Measurements from ENCODE around the gene PIN4.
"Not testable (repeated sequence)": the region's sequence is repeated elsewhere in the genome, so short reads cannot be mapped to it uniquely, and the experiment has no call there.

The PIN4 gene

DNA sequence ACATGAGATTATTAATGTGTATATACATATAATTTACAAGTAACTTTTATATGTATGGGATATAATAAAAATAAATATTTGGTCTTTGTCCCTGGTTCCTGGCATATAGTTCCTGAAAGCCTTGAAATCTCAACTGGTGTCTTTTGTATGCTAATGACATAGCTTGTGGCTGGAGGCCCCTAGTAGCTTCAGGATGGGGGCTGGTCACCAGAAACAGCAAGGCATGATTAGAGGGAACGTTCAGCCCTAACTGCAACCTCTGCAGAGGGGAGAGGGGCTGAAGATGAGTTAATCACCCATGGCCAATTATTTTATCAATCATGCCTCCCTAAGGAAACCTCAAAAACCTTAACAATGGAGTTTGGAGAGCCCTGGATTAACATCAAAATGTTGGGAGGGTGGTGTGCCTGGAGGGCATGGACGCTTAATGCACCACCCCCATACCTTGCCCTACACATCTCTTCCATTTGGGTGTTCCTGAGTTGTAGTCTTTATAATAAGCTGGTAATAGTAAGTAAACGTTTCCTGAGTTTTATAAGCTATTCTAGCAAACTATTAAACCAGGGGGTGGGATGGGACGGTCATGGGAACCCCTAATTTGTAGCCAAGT is 21.3 kb downstream of the PIN4 start:
- DNase-seq: no peak

DNA sequence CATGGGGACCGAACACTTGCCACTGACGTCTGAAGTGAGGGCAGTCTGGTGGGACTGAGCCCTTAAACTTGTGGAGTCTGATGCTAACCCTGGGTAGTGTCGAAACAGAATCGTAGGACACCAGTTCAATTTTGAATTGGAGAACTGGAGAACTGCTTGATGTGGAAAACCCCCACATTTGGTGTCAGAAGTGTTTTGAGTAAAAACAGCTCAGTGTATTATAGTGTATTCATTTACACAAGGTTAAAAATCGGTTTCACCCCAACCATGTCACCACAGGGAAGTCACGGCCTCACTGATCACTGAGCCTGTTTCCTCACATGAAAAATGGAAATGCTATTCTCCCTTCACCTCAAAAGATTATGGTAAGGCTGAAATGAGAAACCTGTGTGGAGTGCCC is 21.9 kb downstream of the PIN4 start:
- DNase-seq: no peak

DNA sequence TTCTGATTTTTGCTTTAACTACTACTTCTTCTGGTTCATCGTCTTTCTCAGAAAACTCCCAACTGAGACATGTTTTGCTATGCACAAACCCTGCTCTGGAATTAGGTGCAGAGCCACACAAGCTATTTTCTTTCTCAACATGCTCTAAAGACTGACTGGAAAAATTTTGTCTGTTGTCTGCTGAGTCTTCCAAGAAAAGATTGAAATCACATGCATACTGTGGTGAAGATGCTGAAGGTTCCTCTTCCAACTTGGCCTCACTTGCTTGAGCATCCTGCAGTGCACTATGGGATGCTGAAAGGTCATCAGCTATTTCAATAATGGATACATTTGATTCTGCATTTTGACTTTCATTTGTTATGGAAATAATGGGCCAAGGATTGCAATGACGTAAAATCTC is 24.1 kb downstream of the PIN4 start:
- DNase-seq: no peak

DNA sequence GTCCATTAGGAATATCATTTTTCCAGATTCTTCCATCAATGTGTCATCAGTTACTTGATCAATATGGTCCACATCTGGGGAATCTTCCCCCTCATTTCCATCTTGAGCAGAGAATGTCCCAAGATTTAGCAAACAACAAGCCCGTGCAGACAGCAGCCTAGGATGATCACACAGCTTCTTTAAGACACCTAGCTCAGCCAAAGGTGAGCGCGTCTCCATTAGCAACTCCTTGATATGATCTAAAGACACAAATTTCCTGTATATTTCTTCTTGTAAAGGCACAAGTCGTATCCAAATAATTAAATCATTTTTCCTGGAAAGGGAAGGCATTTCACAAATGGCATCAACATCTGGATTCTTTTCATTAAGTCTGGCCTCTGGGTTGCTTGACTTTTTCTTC is 25.8 kb downstream of the PIN4 start:
- no peak for DNase-seq

DNA sequence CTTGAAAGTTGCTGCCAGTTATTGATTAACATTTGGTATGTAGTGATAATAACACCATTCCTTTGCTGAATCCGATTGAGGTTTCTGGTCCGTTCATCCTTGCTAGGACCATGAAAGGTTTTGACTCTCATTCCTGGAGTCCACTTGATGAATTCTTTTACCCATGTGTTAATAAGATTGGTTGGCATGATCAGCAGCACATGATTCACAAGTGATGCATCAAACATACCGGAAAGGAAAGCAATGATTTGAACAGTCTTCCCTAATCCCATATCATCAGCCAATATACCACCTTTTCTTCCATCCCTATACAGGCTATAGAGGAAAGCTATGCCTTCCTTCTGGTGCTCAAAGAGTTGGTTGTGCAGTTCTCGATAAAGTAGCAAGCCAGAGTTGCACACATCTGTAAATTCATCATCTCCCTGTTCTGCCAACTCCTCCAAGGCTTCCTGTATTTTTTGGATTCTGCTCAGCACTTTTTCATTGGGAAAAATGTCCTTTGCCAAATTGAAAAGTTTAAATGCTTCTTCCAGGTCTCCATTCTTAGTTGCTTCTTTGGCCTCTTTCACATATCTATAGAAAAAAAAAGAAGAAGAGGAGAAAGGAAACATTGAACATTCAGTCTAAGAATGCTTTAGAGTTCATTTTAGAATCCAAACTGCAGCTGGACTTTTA is 26.7 kb downstream of the PIN4 start:
- DNase-seq: no peak

DNA sequence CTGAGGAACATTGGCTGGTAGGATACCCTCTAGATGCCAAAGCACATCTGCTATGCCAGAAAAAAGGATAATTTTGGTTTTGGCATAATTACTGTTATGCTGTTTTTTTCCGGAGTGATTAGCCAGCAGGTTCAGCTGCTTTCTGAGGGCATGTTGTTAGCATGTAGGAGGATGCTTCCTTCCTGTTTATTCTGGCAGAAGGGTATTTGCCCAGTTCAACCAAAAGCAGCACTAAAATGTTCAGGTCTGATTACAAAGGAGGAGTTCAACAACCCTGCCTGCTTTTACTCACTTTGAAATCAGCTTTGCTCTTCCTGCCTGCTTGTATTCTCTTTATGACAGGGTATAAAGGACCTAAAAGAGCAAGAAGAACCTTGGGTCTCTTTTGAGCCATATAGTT is 35.4 kb downstream of the PIN4 start:
- no peak for DNase-seq

DNA sequence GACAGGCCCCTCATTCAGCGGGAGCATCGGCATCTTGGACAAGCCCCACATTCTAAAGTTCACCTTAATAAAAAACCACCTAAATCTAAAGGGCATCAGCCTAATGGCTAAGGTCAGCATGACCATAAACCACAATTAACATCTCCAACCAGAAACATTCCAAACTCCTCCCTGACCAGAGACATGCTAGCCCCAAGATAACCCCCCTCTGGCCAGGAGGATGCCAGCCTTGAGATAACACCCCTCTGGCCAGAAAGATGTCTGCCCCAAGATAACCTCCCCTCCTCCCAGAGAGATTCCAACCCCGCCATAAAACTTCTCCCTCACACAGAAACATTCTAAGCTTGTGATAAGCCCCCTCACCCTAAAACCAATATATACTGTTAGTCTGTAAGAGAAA is 38.8 kb downstream of the PIN4 start:
- DNase-seq: not testable (repeated sequence)

DNA sequence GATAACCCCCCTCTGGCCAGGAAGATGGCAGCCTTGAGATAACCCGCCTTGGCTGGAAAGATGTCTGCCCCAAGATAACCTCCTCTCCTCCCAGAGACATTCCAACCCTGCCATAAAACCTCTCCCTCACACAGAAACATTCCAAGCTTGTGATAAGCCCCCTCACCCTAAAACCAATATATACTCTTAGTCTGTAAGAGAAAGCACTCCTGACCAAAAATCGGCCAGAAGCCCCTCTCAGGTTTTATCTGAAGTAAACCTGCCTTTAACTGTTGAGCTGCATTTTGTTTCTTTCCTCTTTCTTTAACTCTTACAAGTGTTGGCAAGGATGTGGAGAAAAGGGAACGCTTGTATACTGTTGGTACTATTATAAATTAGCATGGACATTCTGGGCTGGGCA is 48.7 kb downstream of the PIN4 start:
- DNase-seq: no peak

DNA sequence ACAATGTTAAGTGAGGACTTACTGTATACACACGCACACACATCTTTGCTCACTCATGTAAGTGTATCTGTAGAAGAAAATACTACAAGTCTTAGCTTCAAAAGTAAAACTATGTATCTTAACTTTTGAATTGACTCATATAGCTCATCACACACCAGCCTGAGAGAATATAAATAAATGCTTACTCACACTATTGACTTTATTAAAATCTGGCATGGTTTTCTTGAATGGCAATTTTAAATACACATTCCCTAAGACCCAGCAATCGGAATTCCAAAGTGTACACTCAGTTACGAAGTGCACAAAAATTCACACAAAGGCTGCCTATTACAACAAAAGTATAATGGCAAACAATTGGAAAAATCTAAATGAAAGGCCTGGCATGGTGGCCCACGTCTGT is 55.3 kb downstream of the PIN4 start:
- no peak for DNase-seq

DNA sequence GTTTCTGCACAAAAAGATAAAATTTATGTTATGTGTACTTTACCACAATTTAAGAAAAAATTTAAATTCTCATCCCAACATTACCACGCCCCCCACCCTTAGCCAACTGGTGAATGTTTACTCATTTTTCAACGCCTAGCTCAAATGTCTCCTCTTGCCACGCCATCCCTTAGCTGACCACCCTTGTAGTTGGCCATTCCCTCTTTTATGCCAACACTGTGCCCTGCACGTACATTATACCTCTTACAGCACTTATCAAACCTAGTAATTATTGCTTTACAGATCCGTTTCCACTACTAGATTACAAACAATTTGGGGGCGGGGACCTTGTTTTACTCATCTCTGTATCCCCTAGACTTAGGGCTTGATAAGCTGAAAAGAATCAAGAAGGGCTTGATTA is 56.6 kb downstream of the PIN4 start:
- no peak for DNase-seq

DNA sequence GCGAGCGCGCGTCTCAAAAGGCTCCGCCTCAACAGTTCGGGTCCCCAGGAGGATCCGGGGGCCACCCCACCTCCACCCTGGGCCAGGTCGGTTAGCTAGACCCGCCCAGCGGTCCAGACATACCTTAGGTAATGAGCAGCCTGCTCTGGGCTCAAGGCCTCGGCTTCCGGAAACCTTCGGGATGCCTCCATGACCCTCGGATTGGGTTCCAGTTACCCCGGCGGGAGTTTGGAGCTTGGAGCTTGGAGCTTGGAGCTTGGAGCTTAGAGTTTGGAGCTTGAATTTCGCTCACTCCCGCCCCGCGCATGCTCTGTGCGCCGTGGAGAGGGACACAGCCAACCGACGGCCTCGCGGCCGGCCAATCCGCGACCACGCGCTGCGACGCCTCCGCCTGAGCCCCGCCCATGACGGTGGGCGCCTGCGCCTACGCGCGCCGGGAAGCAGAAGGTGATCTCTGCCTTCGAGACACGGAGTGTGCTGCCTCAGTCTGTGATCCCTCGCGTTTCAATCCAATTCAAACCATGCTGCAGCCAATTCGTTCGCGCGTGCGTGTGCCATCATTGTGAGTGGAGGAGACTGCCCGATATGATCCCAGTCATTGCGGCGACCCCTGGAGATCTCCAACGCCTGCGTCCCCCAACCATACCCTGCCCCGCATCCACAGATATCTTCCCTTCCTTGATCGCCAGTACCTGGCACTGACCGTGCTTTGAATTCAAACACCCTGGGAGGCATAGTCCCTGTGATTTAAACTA is 57.3 kb downstream of the PIN4 start, which contains the start of gene ERCC6L:
ERCC6L (minus strand) TSS at position 307 of the 755 bp plus-strand sequence; CDS start at position 191, 116 bp downstream.
- DNase-seq: peak; percentile 9

DNA sequence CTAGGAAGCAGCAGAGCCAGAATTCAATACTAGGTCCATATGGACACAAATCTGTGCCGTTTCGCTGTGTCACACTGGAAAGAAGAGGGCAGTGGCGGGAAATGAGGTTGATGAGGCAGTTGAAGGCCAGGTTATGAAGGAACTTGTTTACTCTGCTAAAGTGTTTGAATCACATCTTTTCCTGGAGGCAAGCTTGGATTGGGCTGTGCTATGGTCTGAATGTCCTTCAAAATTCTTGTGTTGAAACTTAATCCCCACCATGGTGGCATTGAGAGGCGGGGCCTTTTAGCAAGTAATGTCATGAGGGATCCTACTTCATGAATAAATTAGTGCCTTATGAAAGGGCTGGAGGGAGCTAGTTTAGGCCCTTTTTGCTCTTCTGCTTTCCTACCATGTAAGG is 59.4 kb downstream of the PIN4 start:
- DNase-seq: no peak

DNA sequence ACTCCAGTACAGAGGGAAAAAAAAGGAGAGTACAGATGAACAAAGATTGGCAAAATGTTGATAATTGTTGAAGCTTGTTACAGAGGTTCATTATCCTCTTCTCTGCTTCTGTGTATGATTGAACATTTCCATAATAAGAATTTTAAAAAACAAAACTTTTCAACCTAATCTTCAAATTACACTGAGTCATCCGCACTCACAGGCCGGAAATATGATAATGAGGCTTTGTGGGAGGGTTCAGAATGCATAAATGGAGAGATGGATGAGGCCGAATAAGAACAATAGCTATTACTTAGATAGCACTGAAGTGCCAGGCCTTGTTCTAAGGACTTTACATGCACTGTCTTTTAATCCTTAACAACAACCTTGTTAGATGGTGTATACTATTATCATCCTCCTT is 61.9 kb downstream of the PIN4 start:
- no peak for DNase-seq

DNA sequence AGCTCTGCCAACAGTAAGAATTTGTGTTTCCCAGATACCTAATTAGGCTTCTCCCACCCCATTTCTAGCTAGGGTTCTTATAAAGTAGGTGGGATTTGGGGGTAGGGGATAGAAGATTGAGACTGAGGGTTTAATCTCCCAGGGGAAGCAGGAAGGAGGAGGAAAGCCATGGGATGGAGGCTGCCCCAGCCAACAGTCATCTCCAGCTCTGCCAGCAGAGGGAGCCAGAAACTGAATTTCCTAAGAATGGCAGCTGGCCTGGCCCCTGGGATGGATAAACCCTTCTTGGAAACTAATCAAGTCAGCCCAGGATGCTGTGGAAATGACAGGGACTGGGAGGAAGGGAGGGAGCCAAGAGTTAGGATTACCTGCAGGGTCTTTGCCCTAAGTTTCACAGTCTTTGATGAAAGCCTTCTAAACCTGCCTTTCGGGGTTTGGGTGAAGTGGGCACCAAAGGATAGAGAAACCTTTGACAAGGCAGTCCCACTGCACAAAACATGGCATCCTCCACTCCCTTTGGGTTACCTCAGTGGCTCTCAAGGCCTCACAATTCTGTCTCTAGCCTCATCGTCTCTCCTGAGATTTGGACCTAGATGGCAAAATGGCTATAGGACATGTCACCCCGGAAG is 64.0 kb downstream of the PIN4 start:
- DNase-seq: no peak

DNA sequence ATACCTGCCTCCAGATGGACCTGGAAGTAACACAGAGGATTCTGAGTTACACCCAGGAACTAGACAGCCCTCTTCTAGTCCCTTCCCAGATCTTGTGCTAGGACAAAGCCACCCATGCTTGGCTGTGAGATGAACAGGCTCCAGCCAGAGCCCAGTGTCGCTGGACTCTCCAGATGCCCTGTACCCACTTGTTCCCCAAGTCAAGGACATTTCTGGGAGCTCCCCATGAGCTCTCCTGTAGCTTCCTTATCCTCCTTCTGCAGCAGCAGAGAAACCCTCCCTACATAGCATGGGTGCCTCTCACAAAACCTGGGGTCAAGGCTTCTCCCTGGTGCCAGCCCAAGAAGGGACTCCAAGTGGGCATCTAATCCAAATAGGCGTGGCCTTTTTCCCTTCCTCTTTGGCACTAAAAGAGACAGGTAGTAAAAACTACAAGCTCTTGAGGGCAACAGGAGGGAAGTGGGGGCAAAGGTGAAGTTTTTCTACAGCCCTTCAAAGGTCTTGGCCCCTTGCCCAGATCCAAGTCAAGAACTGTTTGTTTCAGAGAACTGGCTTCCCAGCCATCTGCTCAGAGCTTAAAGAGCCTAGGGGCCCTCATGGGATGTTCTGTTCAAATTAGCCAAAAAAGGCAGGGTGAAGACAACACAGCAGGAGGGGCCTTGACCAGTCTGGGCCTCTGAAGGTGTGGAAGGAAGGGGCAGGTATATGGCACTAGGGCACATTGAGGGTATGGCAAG is 65.8 kb downstream of the PIN4 start:
- DNase-seq: no peak

All from cortex of kidney (tissue), 1 donor.